Tibial nerve (tissue), 4 donors: ENCODE data around the gene GCHFR. TPM values are rescaled to one million over a fixed set of nuclear protein-coding genes. Genes with fewer than 3 reads are reported as not detected.

Source experiments
- DNase-seq, 2 donors: peaks; one replicate each; pipeline ENCODE4 v3.0.0-alpha.2; 2019; ENCODE audit warnings: low spot score in 2 of 2
- H3K27ac ChIP-seq, 4 donors: fragments of 200-600 bp; sonication (generic) in 3 of 4; one replicate each; pipeline ENCODE4 v1.5.1; 2017 to 2019; ENCODE audit warnings: mild to moderate bottlenecking in 1 of 4
- H3K27me3 ChIP-seq, 2 donors: fragments of 200-600 bp; sonication (generic) in 1 of 2; one replicate each; pipeline versions ENCODE4 v1.5.1 to v1.6.0; 2017 to 2019
- H3K36me3 ChIP-seq, 3 donors: fragments of 200-600 bp; sonication (generic); one replicate each; pipeline ENCODE4 v1.5.1; 2018 to 2019
- H3K4me1 ChIP-seq, 4 donors: fragments of 200-600 bp; sonication (generic) in 3 of 4; one replicate each; pipeline ENCODE4 v1.5.1; 2017 to 2019
- H3K4me3 ChIP-seq, 4 donors: fragments of 200-600 bp; sonication (generic) in 3 of 4; one replicate each; pipeline ENCODE4 v1.5.1; 2017 to 2019; ENCODE audit warnings: mild to moderate bottlenecking in 1 of 4, moderate library complexity in 1 of 4
- H3K9me3 ChIP-seq, 4 donors: fragments of 200-600 bp; sonication (generic) in 3 of 4; one replicate each; pipeline ENCODE4 v1.5.1; 2017 to 2019
- EP300 ChIP-seq, 2 donors: sonication (generic); formaldehyde crosslinking; IDR thresholded peaks; one replicate each; pipeline ENCODE4 v1.6.1; 2017; ENCODE audit warnings: antibody characterized with exemption in 2 of 2, mild to moderate bottlenecking in 1 of 2
- POLR2A ChIP-seq, 2 donors: fragments of 450-650 bp; IDR thresholded peaks; one replicate each; pipeline ENCODE4 v1.6.1; 2017; ENCODE audit warnings: antibody characterized with exemption in 2 of 2, mild to moderate bottlenecking in 2 of 2, moderate library complexity in 2 of 2
- WGBS, 2 donors: methylation state at CpG; one replicate each; pipeline ENCODE4 v1.1.5; 2018; 5-methylcytosine and 5-hydroxymethylcytosine counted together
- total RNA-seq, 4 donors: library from RNA; depleted of rRNA; stranded (reverse); fragments of >200 nt; gene quantifications; one replicate each; pipeline ENCODE4 v1.1.0, GENCODE V29; 2016
- TF ChIP-seq, protein P1 (sequence below), 5 experiments: fragments of 200-600 bp in 3 of 5; fragments of 450-650 bp in 2 of 5; sonication (generic) in 3 of 5; IDR thresholded peaks; one replicate each; pipeline ENCODE4 v1.5.1; 2016 to 2019; ENCODE audit warnings: antibody characterized with exemption in 5 of 5, mild to moderate bottlenecking in 3 of 5, moderate library complexity in 2 of 5

GCHFR gene
- total RNA-seq, 4 donors from 2014 or later, result 24.5 to 49.4 (median 44.1) TPM

DNA sequence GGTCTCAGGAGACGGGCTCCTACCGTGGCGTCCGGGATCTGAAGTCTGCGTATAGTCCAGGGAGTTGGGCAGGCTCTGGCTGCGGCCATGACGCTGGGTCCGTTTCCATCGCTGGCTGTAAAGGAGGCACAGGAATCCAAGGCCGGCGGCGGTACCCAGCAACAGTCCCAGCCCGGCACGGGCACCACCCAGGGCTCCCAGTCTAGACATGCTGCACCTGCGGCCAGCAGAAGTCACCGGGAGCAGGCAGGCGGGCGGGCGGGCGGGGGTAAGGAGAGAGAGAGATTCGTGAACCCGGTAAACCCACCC, 9.3 kb upstream of the GCHFR start:
- Histone ChIP-seq H3K27ac (peak overlapping the region; percentile 72 to 92 (median 88)), H3K36me3 (peaks cover 0 to 34% (median 6%) of the 10 kb centered on the region in 3 donors), H3K4me3 (peak overlapping the region; percentile 65 to 96 (median 72)), H3K4me1 (peaks cover 0 to 26% (median 5%) of the 10 kb centered on the region in 4 donors), H3K9me3 (no peaks in the 10 kb centered on the region), H3K27me3 (no peaks in the 10 kb centered on the region)
- 0% methylated on average over 6 to 15 of the region's 22 CpGs for WGBS, 2 donors
- TF ChIP-seq POLR2A (IDR thresholded peaks at IDR 0.05) (no peak), EP300 (IDR thresholded peaks at IDR 0.05) (no peak)
- TF ChIP-seq, protein P1, sequence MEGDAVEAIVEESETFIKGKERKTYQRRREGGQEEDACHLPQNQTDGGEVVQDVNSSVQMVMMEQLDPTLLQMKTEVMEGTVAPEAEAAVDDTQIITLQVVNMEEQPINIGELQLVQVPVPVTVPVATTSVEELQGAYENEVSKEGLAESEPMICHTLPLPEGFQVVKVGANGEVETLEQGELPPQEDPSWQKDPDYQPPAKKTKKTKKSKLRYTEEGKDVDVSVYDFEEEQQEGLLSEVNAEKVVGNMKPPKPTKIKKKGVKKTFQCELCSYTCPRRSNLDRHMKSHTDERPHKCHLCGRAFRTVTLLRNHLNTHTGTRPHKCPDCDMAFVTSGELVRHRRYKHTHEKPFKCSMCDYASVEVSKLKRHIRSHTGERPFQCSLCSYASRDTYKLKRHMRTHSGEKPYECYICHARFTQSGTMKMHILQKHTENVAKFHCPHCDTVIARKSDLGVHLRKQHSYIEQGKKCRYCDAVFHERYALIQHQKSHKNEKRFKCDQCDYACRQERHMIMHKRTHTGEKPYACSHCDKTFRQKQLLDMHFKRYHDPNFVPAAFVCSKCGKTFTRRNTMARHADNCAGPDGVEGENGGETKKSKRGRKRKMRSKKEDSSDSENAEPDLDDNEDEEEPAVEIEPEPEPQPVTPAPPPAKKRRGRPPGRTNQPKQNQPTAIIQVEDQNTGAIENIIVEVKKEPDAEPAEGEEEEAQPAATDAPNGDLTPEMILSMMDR (IDR thresholded peaks at IDR 0.05), result no peak
- no peak for DNase-seq

DNA sequence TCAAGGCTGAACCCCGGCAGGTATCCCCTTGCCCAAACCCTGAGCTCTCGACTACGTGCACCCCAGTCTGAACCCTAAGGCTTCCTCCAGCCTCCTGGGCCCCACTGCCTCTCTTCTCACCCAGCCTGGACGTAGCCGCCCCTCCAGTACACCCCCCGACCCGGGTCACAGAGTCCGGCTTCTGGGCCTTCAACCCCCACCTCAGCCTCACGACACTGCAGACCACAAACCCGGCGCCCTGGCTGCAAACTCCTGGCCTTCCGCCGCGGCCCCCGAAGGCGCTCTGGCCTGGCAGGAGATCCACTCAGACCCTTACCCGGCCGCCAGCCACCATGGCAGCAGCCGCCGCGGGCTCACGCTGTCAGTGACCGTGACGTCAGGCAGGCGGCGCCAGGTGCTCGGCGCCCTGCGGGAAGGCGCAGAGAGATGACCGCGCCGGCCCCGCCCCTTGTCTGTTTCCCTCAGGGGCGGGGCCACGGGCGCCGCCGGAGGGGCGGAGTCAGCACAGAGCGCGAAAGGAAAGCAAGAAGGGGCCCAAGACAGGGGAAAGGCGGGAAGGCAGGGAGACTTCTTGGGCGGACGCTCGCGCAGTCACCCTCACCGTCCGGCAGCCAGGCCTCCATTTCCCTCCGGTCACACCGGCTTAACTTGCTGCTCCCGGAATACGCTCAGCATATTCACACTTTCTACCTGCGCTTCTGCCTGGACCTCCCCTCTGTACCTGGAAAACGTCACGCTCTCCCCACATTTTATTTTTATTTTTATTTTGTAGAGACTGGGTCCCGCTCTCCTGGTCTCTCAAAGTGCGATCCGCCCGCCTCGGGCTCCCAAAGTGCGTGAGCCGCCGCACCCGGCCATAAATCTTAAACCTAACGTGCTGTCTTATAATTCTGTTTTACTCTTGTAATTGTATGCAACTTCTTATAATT, 8.7 kb upstream of the GCHFR start, which contains the start of gene RMDN3:
Gene RMDN3, minus strand, starts transcription at position 372 of the 929 bp plus-strand sequence. CDS start 471 bp downstream, outside the sequence.
- H3K4me1 ChIP-seq, result peaks cover 0 to 26% (median 5%) of the 10 kb centered on the region in 4 donors
- peak within 1 kb of the TSS; percentile 65 to 96 (median 72) for H3K4me3 ChIP-seq
- peak; percentile 82 to 89 for DNase-seq
- peak; percentile 81 to 97 for TF ChIP-seq EP300 (IDR thresholded peaks at IDR 0.05)
- TF ChIP-seq POLR2A (IDR thresholded peaks at IDR 0.05), result peak; percentile 3 to 61
- TF ChIP-seq, protein P1 (IDR thresholded peaks at IDR 0.05), result peak in 3 of 5 experiments; percentile 22 to 58 (median 31)
- no peaks in the 10 kb centered on the region for H3K9me3 ChIP-seq
- peak within 1 kb of the TSS; percentile 72 to 92 (median 88) for H3K27ac ChIP-seq
- peaks cover 0 to 28% (median 6%) of the 10 kb centered on the region in 3 donors for H3K36me3 ChIP-seq
- H3K27me3 ChIP-seq, result no peaks in the 10 kb centered on the region
- WGBS, 2 donors, result 1 to 2% methylated on average over 47 to 66 of the region's 66 CpGs

DNA sequence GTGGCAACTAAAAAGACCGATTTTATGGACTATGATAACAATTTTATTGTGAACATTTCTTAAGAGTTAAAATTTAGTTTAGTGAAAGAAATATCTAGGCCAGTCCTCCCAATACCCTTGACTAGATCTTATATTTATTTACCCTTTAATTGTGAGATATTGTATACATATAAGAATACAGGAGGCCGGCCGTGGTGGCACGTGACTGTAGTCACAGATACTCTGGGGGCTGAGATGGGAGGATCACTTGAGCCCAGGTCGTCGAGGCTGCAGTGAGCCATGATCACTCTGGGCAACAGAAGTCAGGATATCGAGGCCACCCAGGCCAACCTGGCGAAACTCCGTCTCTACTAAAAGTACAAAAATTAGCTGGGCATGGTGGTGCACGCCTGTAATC, 8.1 kb upstream of the GCHFR start:
- Histone ChIP-seq H3K4me1 (peaks cover 0 to 26% (median 5%) of the 10 kb centered on the region in 4 donors), H3K9me3 (no peaks in the 10 kb centered on the region), H3K4me3 (peak overlapping the region; percentile 65 to 96 (median 72)), H3K36me3 (peaks cover 0 to 21% (median 1%) of the 10 kb centered on the region in 3 donors), H3K27me3 (no peaks in the 10 kb centered on the region), H3K27ac (peak overlapping the region; percentile 72 to 92 (median 88))
- TF ChIP-seq POLR2A (IDR thresholded peaks at IDR 0.05), result no peak
- TF ChIP-seq, protein P1 (IDR thresholded peaks at IDR 0.05), result no peak
- no peak for TF ChIP-seq EP300 (IDR thresholded peaks at IDR 0.05)
- no peak for DNase-seq
- 75 to 76% methylated on average over 10 of the region's 10 CpGs for WGBS, 2 donors

DNA sequence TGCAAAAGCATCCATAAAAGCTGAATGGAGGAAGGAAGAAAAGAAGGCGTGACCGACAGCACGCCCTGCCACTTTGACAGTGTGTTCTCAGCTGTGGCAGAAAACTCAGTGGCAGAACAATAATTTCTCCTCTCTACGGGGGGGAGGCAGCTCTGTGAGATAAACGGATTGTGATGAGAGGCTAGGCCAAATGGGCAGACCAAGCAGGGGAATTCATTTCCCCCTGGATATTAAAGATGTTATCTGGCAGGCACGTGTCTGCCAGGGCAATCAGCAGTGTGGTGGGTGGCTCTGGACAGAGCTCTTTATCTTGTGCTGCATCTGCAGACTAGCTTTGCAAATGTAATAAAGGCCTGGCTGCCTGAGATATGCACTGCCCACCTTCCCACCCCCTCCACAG, 6.9 kb upstream of the GCHFR start:
- 44 to 60% methylated on average over 6 of the region's 6 CpGs for WGBS, 2 donors
- H3K36me3 ChIP-seq, result peaks cover 0 to 10% (median 0%) of the 10 kb centered on the region in 3 donors
- no peak overlapping the region for H3K4me3 ChIP-seq
- DNase-seq, result no peak
- no peak for TF ChIP-seq EP300 (IDR thresholded peaks at IDR 0.05)
- TF ChIP-seq, protein P1 (IDR thresholded peaks at IDR 0.05), result no peak
- no peak for TF ChIP-seq POLR2A (IDR thresholded peaks at IDR 0.05)
- no peaks in the 10 kb centered on the region for H3K27me3 ChIP-seq
- no peak overlapping the region for H3K27ac ChIP-seq
- H3K9me3 ChIP-seq, result no peaks in the 10 kb centered on the region
- peaks cover 0 to 26% (median 5%) of the 10 kb centered on the region in 4 donors for H3K4me1 ChIP-seq

DNA sequence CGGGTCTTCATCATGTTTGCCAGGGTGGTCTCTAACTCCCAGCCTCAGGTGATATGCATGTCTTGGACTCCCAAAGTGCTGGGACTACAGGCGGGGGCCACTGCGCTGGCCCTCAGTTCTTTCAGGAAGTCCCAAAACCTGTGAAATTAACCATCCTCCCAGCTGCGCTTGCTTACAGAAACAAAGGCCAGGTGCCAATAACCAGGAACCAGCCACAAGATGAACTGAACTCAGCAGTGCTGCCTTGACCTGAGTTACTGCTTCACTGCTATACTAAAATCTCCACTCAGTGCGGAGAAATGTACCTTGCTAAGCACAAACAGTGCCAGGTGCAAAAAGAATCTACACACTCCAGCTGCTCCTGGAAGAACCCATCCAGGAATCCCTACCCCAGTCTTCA, 3.9 kb upstream of the GCHFR start:
- no peaks in the 10 kb centered on the region for H3K9me3 ChIP-seq
- TF ChIP-seq, protein P1 (IDR thresholded peaks at IDR 0.05), result no peak
- TF ChIP-seq POLR2A (IDR thresholded peaks at IDR 0.05) (no peak), EP300 (IDR thresholded peaks at IDR 0.05) (no peak)
- 87 to 93% methylated on average over 5 of the region's 5 CpGs for WGBS, 2 donors

More for the DNA sequence above, 3.9 kb upstream of the GCHFR start:
- DNase-seq, result no peak
- no peaks in the 10 kb centered on the region for H3K27me3 ChIP-seq
- H3K4me3 ChIP-seq, result no peak overlapping the region
- H3K4me1 ChIP-seq, result peaks cover 0 to 27% (median 18%) of the 10 kb centered on the region in 4 donors
- no peak overlapping the region for H3K27ac ChIP-seq
- no peaks in the 10 kb centered on the region for H3K36me3 ChIP-seq
